CD4-positive, alpha-beta T cell treated with Interleukin-2 at 100 ng/mL for 4 hours (primary cell): Measurements from ENCODE around the gene LSM14A.
"Not testable (repeated sequence)": the region's sequence is repeated elsewhere in the genome, so short reads cannot be mapped to it uniquely, and the experiment has no call there.

Experiments
- DNase-seq: peaks from one replicate; pipeline ENCODE4 v3.0.0-alpha.2; 2020; ENCODE audit warnings: low spot score

LSM14A gene

DNA sequence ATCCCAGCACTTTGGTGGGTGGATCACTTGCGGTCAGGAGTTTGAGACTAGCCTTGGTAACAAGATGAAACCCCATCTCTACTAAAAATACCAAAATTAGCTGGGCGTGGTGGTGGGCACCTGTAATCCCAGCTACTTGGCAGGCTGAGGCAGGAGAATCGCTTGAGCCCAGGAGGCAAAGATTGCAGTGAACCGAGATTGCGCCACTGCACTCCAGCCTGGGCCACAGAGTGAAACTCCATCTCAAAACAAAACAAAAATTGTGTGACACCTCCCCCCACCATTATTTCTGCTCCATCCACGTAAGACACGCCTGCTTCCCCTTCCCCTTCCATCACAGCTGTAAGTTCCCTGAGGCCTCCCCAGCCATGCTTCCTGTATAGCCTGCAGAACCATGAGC is 13.3 kb upstream of the LSM14A start:
- not testable (repeated sequence) for DNase-seq

DNA sequence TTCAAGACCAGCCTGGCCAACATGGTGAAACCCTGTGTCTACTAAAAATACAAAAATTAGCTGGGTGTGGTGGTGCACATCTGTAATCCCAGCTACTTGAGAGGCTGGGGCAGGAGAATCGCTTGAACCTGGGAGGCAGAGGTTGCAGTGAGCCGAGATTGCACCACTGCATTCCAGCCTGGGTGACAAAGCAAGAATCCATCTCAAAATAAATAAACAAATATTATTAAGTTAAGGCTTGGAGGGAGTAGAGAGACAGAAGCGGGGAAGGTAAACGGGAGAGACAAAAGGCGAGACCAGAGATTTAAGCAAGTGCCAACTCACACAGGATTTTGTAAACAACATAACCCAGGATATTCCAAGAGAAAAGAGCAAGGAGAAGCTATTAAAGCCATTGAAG is 12.8 kb upstream of the LSM14A start:
- not testable (repeated sequence) for DNase-seq

DNA sequence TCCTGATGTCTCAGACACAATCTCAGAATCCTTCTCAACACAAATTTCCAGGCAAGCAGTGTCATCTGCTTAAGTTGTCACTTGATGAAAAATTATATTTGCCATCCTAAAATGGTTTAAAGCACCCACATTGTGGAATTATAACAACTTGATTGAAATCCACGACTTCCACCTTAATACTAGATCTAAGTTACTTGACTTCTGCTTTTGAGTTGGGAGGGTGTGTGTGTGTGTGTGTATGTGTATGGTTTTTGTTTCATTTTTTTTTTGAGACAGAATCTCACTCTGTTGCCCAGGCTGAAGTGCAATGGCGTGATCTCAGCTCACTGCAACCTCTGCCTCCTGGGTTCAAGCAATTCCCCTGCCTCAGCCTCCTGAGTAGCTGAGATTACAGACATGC is 10.4 kb upstream of the LSM14A start:
- not testable (repeated sequence) for DNase-seq

DNA sequence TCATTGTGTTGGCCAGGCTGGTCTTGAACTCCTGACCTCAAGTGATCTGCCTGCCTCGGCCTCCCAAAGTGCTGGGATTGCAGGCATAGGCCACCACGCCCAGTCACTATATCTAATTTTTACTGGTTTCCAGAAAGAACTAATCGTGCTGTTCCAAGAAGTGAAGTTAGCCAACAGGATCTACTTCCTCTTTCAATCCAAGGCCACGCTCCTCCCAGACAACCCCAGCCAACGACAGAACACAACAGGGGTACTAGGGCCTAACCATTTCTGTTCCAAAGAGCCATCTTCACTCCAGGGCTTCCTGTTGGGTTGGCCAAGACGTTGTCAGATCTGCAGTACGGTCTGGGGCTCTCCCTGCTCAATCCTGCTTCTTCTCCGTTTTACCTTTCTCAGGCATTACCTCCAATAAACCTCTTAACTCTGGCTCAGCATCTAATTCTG is 7.0 kb upstream of the LSM14A start:
- no peak for DNase-seq

DNA sequence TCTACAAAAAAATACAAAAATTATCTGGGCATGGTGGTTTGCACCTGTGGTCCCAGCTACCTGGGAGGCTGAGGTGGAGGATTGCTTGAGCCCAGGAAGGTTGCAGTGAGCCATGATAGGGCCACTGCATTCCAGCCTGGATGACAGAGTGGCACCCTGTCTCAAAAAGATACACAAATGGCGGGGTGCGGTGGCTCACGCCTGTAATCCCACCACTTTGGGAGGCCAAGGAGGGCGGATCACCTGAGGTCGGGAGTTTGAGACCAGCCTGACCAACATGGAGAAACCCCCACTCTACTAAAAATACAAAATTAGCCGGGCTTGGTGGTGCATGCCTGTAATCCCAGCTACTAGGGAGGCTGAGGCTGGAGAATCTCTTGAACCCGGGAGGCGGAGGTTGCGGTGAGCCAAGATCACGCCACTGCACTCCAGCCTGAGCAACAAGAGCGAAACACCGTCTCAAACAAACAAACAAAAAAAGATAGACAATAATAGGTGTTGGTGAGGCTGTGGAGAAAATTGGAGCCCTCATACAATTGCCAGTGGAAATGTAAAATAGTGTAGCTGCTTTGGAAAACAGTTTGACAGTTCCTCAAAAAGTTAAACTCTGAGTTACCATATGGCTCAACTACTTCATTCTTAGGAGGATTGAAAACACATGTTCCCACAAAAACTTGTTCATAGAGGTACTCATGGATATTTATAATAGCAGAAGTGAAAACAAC is 2.7 kb upstream of the LSM14A start:
- not testable (repeated sequence) for DNase-seq

DNA sequence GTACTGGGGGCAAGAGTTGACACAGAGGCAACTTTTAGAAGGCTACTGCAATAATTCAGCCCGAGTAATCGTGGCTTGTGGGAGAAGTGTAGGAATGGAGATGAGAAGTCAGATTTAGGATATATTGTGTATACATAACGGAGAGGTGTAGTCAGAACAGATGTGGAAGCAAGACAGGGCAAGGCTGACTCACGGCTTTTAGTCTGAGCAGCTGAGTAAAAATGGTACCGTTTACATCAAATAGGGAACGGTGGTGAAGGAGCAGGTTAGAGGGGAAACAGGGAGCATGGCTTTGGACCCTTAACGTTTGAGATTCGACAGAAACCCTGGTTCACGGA is 796 bp upstream of the LSM14A start:
- DNase-seq, result no peak

DNA sequence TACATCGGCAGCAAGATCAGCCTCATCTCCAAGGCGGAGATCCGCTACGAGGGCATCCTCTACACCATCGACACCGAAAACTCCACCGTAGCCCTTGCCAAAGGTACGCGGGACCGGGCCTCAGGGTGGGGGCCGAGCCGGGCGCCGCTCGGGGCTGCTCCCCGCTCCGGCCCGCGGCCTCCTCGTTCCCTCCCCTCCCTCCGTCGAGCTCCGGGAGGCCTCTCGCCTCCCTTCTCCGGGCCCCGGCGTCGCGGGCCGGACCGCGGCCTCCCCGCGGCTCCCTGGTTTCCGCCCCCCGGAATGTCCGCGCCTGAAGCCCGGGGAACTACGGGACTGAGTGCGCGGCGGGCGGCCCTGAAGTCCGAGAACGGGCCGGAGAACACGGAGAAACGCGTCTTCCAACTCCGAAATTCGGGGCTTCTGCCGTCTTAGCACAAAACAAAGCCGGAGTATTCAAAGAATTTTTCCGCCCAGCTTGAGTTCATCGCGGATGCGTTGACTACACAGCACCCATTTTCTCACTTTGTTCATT is 423 bp downstream of the LSM14A start:
- peak; percentile 33 for DNase-seq

DNA sequence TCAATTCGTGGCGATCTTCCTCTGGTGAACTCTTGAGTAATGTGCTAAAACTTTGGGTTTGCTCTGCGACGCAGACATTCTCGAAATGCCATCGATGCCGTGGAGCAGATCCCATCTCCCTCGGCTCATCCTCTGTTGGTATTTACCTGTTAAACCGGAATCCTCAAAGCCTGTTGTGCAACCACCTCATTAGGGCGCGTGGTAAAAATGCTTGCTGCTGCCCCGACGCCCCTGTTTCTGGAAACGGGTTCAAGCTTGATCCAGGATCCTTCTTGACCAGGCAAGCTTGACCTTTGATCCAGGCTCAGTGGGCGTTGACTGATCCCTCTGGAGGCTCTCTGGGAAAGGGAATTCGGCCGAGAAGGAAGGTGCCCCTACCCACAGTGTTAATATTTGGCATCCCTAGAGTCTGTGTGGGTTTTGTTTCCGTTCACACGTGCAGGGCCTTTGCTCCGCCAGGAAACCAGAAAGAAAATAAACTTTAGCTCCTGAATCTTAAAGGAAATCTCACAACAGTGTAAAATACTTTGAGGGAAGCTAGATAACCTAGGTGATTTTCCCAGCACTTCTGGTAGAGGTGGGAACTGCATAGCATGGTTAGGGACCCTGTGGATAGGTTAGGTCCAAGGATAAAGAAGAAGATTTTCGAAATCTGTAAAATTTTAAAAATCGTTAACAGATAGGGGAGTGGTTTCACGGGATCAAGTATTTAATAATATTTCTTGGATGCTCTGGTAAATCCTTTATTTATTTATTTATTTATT is 1.1 kb downstream of the LSM14A start:
- peak; percentile 23 for DNase-seq

DNA sequence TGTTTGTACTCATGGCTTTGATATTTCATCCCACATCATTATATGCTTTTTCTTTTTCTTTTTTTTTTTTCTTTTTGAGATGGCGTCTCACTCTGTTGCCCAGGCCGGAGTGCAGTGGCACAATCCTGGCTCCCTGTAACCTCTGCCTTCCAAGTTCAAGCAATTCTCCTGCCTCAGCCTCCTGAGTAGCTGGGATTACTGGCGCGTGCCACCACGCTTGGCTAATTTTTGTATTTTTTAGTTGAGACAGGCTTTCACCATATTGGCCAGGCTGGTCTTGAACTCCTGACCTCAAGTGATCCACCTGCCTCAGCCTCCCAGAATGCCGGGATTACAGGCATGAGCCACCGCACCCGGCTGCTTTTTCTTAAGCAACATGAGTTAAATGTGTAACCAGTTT is 2.9 kb downstream of the LSM14A start:
- DNase-seq, result not testable (repeated sequence)

DNA sequence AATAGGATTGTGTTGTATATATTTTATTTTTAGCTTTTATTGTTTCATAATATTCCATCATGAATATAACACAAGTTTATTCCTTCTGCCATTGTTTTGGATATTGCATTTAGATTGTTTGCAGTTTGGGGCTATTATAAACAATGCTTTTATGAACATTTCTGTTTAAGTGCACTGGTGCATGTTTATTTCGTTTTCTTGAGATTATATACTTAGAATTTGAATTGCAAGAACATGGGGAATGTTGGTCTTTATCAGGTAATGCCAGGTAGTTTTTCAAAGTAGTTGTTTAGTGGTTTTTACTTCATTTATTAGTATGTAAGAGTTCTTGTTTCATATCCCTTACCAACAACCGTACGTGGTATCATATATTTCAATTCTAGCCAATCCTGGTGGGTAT is 4.3 kb downstream of the LSM14A start:
- DNase-seq, result no peak

DNA sequence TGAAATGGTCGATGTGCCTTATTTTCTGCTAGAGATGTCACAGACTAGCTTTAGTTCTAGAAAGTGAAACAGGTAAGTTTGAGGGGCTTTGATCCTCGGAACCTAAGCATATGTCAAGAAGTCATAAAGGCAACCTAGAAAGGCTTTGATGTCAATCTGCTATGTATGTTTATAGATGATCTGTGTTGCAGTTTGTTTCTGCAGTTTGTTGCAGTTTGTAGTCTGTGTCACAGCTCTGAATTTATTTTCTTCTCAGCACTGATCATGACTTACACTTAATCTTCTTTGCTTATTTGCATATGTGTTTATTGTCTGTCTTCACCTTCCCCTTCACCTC is 5.9 kb downstream of the LSM14A start:
- peak; percentile 32 for DNase-seq

DNA sequence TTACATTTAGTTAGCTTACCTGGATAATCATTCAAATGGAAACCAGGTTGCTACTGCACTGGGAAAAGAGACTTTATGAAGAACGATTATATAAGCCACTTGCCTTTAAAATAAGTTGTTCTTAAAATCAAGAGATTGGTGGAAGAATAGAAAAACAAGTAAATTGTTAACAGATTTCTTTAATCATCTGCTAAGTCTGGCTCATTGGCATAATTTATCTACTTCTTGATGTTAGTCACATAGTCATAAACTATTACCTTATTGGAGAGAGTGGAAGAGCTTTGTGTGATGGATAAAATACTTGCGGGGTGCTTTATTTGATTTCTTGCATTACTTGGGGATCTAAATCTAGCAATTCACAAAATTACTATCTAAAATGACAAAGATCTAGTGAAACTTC is 6.8 kb downstream of the LSM14A start:
- DNase-seq, result no peak

DNA sequence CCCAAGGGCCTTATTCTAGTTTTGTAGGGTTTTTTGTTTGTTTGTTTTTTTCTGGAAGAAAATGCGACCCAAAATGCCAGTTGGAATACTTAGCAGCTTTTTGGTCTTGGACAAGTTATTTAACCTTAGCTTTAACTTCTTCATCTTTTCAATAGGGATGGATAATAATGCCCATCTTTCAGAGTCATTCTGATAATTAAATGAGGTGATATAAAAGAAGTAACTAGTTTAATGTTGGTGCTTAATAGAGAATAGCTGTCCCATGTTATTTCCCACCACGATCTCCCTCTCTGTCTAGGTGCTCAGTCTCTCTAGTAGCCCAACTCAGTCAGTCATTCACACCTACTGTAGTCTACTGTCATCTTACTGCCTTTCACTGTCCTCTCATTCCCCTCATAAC is 8.0 kb downstream of the LSM14A start:
- DNase-seq, result no peak

DNA sequence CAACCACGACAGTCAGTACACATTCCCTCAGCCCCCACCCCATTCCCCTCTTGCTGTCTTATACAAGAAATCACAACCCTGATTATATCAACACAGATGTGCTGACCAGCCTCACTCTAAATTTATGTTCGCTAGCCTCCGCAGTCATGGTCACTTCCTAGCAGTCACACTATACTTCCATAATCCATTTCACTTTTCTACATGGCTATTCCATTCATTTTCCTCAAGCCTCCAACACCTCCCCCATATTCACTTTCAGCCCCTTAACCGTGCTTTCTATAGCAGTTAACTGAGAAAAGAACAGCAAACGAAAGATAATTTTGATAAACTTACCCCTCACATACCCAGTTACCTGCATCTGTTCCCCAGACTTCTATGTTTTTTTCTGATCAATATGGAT is 8.4 kb downstream of the LSM14A start:
- DNase-seq, result no peak

DNA sequence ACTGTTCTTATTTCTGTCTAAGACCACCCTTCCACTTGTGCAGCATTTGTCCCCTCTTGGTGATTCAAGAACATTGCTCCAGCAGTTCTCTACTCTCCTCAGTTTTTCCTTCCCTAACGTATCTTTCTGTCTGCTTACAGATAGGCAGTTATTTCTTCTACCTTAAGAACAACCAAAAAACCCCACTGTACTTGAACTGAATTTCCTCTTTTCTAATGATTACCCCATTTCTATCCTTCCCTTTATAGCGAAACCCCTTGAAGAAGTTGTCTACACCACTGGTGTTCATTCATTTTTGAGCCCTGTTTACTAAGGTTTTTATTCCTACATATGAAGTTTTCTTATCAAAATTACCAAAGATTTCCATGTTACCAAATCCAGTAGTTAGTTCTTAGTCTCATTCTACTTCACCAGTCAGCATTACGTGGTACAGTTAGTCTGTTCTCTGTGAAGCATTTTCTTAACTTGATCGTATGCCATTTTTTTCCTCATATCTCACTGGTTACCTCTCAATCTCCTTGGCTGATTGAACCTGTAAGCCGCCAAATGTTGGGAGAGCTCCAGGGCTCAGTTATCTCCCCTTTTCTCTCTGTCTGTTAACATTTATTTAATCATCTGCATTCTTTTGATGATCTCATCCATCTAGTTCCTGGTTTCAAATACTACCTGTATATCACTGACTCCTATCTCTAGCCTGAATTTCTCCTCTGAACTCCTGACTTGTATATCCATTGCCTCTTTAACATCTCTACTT is 9.0 kb downstream of the LSM14A start:
- no peak for DNase-seq

DNA sequence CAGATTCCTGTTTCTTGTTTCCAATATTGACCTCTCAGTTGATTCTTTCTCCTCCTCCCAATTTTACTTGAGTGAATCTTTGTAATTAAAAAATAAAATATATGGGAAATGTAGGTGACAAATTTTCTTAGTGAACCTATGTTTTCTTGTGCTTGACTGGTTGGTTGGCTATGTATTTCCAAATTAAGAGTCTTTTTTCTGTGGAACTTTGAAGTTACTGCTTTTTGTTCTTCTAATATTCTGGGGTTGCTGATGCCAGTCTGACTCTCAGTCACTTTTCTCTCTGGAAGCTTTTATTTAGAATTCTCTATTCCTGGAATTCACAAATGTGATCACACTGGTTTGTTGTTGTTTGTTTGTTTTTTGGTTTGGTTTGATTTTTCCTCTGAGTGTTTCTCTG is 9.8 kb downstream of the LSM14A start:
- no peak for DNase-seq

DNA sequence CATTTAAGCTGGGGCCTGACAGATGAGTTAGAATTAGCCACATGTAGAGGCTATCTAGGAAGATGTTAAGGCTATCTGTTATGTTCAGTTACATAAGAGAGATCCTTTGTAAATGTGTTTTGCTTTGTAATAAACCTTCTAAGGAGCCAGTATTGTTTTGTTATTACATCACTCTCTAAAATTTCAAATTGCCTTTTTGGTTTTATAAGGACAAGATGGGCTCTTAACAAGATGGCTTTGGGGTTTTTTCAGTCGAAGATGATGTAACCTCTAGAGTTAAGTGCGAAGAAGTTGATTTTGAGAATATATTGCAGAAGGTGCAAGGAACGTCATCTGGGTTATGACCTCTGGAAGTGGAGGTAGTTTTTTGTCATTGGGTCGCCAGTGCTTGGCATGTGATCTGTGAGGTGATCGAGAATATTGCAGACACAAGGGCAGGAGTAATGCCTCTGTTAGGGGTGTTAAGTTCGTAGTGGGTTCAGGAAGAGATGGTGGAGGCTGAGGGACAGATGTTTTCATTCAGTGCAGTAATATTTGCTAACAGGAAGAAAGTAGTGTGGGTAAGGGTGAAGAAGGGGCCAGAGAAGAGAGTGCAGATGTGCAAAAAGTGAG is 12.7 kb downstream of the LSM14A start:
- DNase-seq, result no peak

DNA sequence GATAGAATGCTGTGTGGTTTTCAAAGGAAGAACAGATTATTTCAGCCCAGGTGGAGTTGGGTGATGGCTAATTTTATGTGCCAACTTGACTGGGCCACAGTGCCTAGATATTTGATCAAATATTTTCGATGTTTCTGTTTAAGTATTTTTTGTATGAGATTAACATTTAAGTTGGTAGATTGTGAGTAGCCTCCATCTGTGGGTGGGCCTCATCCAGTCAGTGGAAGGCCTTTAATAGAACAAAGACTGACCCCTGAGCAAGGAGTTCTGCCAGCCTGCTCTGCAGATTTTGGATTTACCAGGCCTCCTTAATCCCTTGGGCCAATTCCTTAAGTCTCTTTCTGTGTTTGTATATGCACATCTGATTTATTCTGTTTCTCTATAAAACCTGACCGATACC is 13.9 kb downstream of the LSM14A start:
- no peak for DNase-seq

DNA sequence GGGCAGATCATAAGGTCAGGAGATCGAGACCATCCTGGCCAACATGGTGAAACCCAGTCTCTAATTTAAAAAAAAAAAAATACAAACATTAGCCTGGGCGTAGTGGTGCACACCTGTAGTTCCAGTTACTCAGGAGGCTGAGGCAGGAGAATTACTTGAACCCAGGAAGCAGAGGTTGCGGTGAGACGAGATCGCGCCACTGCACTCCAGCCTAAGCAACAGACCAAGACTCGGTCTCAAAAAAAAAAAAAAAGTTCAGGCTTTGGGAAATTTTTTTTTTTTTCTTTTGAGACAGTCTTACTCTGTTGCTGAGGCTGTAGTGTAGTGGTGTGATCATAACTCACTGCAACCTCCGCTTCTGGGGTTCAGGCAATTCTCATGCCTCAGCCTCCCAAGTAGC is 14.7 kb downstream of the LSM14A start:
- DNase-seq, result no peak

DNA sequence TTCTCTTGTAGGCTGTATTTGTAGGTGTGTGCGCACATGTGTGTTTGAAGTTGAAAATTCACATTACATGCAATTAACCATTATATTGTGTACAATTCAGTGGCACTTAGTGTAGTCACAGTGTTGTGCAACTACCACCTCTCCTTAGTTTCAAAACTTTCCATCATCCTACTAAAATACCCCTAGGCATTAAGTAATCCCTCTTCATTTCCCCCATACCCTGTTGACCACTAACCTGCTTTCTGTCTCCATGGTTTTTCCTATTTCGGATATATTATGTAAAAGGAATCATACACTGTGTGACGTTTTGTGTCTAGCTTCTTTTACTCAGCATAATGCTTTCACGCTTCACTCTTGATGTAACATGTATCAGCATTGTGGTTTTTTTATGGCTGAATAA is 16.1 kb downstream of the LSM14A start:
- no peak for DNase-seq

DNA sequence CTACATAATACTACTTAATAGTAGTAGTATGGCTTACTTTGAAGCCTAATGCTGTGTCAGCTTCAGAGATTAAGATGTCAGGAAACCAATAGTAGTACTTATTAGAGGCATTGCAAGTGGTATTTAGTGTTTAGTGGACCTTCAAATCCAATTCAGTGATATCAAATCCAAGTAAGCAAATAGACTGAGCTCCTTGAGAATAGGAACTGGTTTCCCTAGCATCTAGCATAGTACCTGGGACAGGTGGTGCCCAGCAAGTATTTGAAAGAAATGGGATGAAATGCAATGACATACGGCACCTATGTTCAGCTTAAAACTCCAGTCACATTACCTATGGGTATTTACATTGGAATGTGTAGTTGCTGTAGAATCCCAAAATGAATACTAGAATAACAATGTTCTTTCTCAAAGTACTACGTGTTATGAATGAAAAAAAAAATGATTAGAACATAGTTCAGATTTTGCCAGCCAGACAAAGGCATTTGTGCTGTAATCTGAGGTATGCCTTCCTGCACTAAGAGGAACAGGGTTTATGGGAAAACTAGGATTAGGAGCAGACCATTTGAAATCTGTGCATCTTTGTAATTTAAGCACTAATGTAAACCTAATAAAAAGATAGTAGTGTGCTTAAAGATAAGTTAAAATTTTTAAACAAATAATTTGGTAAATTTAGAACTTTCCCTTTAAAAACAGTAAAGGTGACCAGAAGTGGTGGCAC is 17.1 kb downstream of the LSM14A start:
- DNase-seq, result no peak

DNA sequence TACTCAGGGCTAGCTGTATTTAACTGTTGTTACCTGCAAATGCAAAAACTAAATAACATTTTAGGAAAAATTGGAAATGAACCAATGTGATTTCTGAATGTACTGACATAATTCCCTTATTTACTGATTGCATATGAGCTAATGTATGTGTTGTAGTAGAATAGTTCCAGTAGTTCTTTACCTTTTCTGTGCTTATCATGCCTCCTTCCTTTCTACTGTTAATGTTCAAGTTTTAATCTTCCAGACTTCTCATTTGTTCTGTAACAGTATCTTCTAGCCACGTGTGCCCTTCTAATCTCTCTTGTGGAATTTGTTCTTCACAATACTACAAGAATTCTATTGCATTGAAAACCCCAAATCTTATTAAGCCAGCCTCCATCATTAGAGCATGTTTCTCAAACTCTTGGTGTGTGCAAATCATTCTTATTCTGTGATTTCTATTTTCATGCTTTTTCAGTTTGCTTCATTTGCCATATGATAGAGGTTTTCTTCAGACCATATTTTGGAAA is 17.7 kb downstream of the LSM14A start:
- DNase-seq, result no peak
